ENCODE results near the gene VEZT.

DNA sequence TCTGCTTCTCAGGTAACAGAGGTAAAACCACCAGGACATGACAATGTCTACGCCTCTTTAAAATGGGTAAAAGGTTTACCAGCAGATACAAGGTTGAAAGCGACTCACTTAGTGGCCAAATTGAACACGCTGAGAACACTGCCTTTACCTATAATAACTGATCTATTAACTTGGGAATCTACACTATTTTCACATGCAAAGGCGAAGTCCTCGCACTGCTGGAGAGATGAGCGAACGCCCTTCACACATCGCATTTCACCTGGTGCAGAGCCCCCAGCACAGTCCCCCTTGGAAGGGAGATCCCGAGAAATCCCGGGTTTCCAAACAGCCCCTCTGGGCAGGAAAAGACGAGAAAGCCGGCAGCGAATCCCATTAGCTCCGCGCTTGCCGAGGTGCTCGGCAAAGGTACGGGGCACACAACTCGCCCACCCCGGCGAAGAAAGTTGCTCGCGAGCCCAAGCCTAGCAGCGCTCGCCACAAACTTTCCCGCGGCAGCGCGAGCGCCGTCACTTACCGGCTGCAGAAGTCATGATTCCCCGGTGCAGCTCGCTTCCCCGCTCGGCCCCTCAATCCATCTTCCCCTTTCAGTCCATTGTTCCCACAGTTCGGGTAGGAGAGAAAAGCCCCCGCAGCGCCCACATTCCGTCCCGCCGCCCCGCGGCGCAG, 763 bp upstream of the VEZT start:
- TF ChIP-seq, protein P1, sequence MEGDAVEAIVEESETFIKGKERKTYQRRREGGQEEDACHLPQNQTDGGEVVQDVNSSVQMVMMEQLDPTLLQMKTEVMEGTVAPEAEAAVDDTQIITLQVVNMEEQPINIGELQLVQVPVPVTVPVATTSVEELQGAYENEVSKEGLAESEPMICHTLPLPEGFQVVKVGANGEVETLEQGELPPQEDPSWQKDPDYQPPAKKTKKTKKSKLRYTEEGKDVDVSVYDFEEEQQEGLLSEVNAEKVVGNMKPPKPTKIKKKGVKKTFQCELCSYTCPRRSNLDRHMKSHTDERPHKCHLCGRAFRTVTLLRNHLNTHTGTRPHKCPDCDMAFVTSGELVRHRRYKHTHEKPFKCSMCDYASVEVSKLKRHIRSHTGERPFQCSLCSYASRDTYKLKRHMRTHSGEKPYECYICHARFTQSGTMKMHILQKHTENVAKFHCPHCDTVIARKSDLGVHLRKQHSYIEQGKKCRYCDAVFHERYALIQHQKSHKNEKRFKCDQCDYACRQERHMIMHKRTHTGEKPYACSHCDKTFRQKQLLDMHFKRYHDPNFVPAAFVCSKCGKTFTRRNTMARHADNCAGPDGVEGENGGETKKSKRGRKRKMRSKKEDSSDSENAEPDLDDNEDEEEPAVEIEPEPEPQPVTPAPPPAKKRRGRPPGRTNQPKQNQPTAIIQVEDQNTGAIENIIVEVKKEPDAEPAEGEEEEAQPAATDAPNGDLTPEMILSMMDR (IDR thresholded peaks at IDR 0.05) = no peak
- TF ChIP-seq POLR2A (IDR thresholded peaks at IDR 0.05) (no peak), POLR2AphosphoS5 (IDR thresholded peaks at IDR 0.05) (peak in 1 of 3 donors; percentile 2), EP300 (IDR thresholded peaks at IDR 0.05; ENCODE audit: low read depth) (no peak)

All from transverse colon (tissue), 4 donors.